ENCODE measurements around the gene MCHR1. TPM values are rescaled to one million over a fixed set of nuclear protein-coding genes. Genes with fewer than 3 reads are reported as not detected.

The MCHR1 gene
- total and polyA plus RNA-seq, 2 experiments from 2014 or later = 0.91 to 2.4 TPM

DNA sequence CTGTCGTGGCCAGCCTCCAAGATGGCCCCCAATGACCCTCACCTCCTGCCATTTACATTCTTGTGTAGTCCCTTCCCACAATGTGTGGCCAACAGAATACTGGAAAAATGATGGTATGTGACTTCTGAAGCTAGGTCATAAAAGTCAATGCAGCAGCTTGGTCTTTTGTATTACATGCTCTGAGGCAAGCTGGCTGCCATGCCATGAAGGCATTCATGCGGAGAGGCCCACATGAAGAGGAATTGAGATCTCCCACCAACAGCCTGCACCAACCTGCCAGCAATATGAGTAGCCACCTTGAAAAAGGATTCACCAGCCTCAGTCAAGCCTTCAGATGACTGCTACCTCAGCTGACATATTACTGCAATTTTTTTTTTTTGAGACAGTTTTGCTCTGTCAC lies 47.4 kb upstream of the MCHR1 start (continued):
- TF ChIP-seq, protein P1, sequence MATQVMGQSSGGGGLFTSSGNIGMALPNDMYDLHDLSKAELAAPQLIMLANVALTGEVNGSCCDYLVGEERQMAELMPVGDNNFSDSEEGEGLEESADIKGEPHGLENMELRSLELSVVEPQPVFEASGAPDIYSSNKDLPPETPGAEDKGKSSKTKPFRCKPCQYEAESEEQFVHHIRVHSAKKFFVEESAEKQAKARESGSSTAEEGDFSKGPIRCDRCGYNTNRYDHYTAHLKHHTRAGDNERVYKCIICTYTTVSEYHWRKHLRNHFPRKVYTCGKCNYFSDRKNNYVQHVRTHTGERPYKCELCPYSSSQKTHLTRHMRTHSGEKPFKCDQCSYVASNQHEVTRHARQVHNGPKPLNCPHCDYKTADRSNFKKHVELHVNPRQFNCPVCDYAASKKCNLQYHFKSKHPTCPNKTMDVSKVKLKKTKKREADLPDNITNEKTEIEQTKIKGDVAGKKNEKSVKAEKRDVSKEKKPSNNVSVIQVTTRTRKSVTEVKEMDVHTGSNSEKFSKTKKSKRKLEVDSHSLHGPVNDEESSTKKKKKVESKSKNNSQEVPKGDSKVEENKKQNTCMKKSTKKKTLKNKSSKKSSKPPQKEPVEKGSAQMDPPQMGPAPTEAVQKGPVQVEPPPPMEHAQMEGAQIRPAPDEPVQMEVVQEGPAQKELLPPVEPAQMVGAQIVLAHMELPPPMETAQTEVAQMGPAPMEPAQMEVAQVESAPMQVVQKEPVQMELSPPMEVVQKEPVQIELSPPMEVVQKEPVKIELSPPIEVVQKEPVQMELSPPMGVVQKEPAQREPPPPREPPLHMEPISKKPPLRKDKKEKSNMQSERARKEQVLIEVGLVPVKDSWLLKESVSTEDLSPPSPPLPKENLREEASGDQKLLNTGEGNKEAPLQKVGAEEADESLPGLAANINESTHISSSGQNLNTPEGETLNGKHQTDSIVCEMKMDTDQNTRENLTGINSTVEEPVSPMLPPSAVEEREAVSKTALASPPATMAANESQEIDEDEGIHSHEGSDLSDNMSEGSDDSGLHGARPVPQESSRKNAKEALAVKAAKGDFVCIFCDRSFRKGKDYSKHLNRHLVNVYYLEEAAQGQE (IDR thresholded peaks at IDR 0.05; ENCODE audit: unreplicated experiment) = no peak

DNA sequence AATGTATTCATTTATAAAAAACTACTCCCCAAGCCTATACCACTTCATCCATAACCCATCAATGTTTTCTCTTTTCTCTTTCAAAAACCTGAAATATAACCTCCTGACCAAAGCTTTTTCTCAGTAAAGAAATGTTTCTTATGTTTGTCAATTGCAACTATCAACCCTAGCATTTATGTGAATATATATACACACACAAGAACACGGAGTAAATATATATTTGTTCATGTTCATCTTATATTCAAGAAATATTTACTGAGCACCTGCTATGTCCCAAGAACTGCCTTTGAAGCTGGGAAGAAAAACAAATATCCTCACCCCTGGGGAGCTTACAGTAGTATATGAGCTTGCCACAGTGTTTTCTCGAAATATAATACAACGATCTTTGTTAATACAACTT lies 46.2 kb upstream of the MCHR1 start:
- Mint-ChIP-seq H3K9me3 (no peaks in the 10 kb centered on the region), H3K4me1 (peaks cover 21% of the 10 kb centered on the region), H3K27ac (no peak overlapping the region), H3K4me3 (no peak overlapping the region), H3K36me3 (ENCODE audit: low read depth) (no peaks in the 10 kb centered on the region), H3K27me3 (ENCODE audit: insufficient read depth, low read depth, poor library complexity) (peaks cover 10% of the 10 kb centered on the region)
- Histone ChIP-seq H2AFZ (no peak overlapping the region), H3K36me3 (ENCODE audit: insufficient read depth) (no peaks in the 10 kb centered on the region), H3K27me3 (ENCODE audit: insufficient read depth) (peaks cover 3% of the 10 kb centered on the region; the same call in 1 of the 2 replicates), H3K27ac (ENCODE audit: low read depth) (no peak overlapping the region), H4K20me1 (replicated peaks; ENCODE audit: insufficient read depth) (peaks cover 31% of the 10 kb centered on the region), H3K79me2 (replicated peaks; ENCODE audit: insufficient read depth) (peaks cover 79% of the 10 kb centered on the region), H3K4me2 (no peak overlapping the region), H3K4me1 (ENCODE audit: insufficient read depth) (peaks cover 13% of the 10 kb centered on the region), H3K4me3 (no peak overlapping the region), H3F3A (replicated peaks; ENCODE audit: low read depth) (0 out of 2 replicates have a peak, but pooled peaks cover 2% of the 10 kb centered on the region), H3K9me2 (ENCODE audit: insufficient read depth) (no peaks in the 10 kb centered on the region)
- DNase-seq (ENCODE audit: low spot score) = no peak
- ATAC-seq = no peak
- no peak for TF ChIP-seq JUNB (IDR thresholded peaks at IDR 0.05; ENCODE audit: unreplicated experiment)
- TF ChIP-seq EZH2phosphoT487 (IDR thresholded peaks at IDR 0.05; ENCODE audit: unreplicated experiment) = no peak
- no peak for TF ChIP-seq NANOG (IDR thresholded peaks at IDR 0.05; ENCODE audit: borderline replicate concordance)
- no peak for TF ChIP-seq STAT1 (IDR thresholded peaks at IDR 0.05; ENCODE audit: unreplicated experiment)
- TF ChIP-seq EZH2 (IDR thresholded peaks at IDR 0.05; ENCODE audit: low read depth, unreplicated experiment) = no peak
- TF ChIP-seq, protein P2, sequence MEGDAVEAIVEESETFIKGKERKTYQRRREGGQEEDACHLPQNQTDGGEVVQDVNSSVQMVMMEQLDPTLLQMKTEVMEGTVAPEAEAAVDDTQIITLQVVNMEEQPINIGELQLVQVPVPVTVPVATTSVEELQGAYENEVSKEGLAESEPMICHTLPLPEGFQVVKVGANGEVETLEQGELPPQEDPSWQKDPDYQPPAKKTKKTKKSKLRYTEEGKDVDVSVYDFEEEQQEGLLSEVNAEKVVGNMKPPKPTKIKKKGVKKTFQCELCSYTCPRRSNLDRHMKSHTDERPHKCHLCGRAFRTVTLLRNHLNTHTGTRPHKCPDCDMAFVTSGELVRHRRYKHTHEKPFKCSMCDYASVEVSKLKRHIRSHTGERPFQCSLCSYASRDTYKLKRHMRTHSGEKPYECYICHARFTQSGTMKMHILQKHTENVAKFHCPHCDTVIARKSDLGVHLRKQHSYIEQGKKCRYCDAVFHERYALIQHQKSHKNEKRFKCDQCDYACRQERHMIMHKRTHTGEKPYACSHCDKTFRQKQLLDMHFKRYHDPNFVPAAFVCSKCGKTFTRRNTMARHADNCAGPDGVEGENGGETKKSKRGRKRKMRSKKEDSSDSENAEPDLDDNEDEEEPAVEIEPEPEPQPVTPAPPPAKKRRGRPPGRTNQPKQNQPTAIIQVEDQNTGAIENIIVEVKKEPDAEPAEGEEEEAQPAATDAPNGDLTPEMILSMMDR (conservative IDR thresholded peaks at IDR 0.05; ENCODE audit: low read depth in 2 of 2) = no peak
- TF ChIP-seq ZNF331 (CRISPR knock-in tag; IDR thresholded peaks at IDR 0.05; ENCODE audit: low read depth) = no peak
- TF ChIP-seq, protein P1 (IDR thresholded peaks at IDR 0.05; ENCODE audit: unreplicated experiment) = no peak
- TF ChIP-seq POLR2AphosphoS5 (IDR thresholded peaks at IDR 0.05; ENCODE audit: low read depth) = no peak
- no peak for TF ChIP-seq ZNF114 (CRISPR knock-in tag; IDR thresholded peaks at IDR 0.05)

All from GM23338 (cell line).